BJ (cell line): ENCODE results near the gene MOGAT2. TPM values are rescaled to one million over a fixed set of nuclear protein-coding genes. Genes with fewer than 3 reads are reported as not detected.
A peak's percentile ranks its signal among the peaks of the same experiment; 100 is the strongest.

ENCODE experiments used
- CTCF ChIA-PET: fragments of 350-600 bp; formaldehyde crosslinking; extraction: SDS; loops from one replicate; lab custom pipeline; 2021; ENCODE audit warnings: antibody characterized with exemption, inconsistent platforms; lab: Yijun Ruan, JAX
- POLR2A ChIA-PET: fragments of 300-600 bp; sonication (Branson Sonifier 250); formaldehyde crosslinking; extraction: SDS; loops from one replicate; lab custom pipeline; 2021; ENCODE audit warnings: antibody characterized with exemption; lab: Charles Lee
- DNase-seq: peaks from one replicate; pipeline ENCODE4 v3.0.0-alpha.2; 2011; ENCODE audit warnings: low read depth
- H3K27me3 ChIP-seq: 2 replicates; pipeline ENCODE4 v1.6.0; 2011; ENCODE audit warnings: low read length; ENCODE audit not compliant: control insufficient read depth, insufficient read depth
- H3K36me3 ChIP-seq: 2 replicates; pipeline ENCODE4 v1.5.1; 2011; ENCODE audit warnings: low read length; ENCODE audit not compliant: control insufficient read depth, insufficient read depth
- H3K4me3 ChIP-seq: 2 replicates; pipeline ENCODE4 v1.5.1; 2011; ENCODE audit warnings: low read depth, mild to moderate bottlenecking, control low read depth, low read length
- polyA plus RNA-seq: library from polyadenylated mRNA; depleted of rRNA; stranded (reverse); fragments of >200 nt; gene quantifications from 2 replicates; pipeline ENCODE4 v1.2.3, GENCODE V29; 2011
- TF ChIP-seq, protein P1 (sequence below): IDR thresholded peaks from 2 replicates; pipeline ENCODE4 v1.5.1; 2011; ENCODE audit warnings: low read depth, mild to moderate bottlenecking, control low read depth, inconsistent platforms, low read length, moderate library complexity; ENCODE audit not compliant: insufficient read depth

Gene MOGAT2
- polyA plus RNA-seq, 1 experiment, result not detected

DNA sequence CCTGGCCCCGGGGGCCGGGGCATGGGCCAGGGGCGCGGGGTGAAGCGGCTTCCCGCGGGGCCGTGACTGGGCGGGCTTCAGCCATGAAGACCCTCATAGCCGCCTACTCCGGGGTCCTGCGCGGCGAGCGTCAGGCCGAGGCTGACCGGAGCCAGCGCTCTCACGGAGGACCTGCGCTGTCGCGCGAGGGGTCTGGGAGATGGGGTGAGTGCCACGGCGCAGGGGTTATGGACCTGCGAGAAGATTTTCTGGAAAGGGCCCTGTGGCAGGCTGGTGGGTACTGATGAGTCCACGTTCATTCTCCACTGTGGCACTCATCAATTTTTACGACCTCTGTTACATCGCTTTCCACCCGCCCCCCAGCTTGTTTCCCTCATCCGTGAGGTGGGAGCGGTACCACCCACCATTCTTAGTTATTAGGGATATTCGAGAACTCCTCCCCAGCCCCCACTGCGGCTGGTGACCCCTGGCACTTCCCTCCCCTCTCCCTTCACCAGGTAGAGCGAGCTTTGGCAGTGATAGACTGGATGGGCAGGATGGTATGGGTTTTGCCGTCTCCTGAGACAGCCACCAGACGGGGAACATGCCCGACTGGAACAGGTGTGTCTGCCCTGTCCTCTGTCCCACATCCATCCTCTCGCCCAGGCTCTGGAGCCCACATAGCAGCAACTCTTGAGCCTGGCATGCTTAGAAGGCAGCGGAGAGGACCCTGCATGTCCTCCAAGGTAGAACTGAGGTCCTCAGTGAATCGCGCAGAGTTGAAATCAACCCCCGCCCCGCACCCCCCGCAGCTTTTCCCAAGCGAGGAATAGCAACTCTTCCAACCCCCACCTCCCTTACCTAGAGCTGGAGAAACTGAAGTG is 51.5 kb downstream of the MOGAT2 start:
- DNase-seq, result no peak
- ChIA-PET POLR2A (no interaction called here), CTCF (interaction anchor here (1.7 kb wide), 1 partner anchor 34 kb away, joined by 5 read pairs; no protein-coding TSS in a partner anchor)
- Histone ChIP-seq H3K36me3 (no peaks in the 10 kb centered on the region), H3K4me3 (peak overlapping the region; percentile 40), H3K27me3 (peaks cover 18% of the 10 kb centered on the region)
- TF ChIP-seq, protein P1, sequence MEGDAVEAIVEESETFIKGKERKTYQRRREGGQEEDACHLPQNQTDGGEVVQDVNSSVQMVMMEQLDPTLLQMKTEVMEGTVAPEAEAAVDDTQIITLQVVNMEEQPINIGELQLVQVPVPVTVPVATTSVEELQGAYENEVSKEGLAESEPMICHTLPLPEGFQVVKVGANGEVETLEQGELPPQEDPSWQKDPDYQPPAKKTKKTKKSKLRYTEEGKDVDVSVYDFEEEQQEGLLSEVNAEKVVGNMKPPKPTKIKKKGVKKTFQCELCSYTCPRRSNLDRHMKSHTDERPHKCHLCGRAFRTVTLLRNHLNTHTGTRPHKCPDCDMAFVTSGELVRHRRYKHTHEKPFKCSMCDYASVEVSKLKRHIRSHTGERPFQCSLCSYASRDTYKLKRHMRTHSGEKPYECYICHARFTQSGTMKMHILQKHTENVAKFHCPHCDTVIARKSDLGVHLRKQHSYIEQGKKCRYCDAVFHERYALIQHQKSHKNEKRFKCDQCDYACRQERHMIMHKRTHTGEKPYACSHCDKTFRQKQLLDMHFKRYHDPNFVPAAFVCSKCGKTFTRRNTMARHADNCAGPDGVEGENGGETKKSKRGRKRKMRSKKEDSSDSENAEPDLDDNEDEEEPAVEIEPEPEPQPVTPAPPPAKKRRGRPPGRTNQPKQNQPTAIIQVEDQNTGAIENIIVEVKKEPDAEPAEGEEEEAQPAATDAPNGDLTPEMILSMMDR, result no peak

DNA sequence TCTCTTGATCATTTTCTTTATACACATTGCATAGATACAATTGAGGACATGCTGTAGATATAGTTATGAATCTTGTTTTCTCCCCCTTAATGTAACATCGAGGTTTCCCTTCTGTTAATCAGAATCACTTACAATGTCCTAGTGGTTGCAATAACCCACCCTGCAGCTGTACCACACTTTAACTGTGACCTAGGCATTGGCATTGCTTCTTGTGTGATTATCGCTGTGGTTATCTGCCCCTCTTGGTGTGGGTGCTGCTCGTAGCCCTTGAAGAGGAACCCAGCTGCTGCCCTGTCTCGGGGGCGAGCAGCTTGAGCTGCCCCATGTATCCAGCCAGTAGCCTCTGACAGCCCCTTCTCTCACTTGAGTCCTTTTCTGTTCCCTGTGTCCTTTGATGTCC is 52.5 kb downstream of the MOGAT2 start:
- ChIA-PET POLR2A (no interaction called here), CTCF (no interaction called here)
- peaks cover 20% of the 10 kb centered on the region for H3K27me3 ChIP-seq

DNA sequence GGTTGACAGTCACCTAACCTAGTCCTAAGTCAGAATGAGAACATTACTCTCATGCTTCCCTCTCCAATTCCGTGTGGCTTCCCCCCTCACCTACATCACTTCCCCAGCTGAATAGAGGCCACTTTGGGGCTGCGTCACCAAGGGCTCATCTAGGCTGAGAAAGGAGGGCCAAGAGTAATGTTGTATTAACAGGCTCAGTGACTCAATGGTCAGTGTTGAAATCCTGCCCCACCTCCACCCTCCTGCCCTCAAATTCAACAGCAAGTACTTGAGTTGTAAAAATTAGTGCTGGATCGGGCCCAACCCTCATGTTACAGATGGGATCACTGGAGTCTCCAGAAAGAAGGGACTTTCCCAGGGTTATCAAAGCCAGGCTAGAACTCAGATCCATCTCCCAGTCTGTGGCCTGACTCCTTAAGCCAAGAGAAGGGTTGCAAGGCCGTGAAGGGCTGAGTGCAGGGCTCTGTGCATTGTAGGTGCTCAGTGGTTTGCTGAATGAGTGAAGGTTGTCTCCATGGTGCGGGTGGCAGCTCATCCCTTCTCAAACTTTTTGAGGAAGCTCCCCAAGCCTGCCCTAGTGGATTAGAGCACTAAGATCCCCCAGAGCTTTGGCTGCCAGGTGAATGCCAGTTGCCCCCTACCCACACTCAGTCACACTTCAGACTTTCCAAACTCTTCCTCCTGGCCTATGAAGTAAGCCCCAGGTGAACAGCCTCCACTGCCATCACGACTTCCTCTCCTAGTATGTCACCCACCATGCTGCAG is 54.2 kb downstream of the MOGAT2 start:
- TF ChIP-seq, protein P1, result no peak
- Histone ChIP-seq H3K27me3 (peaks cover 20% of the 10 kb centered on the region), H3K4me3 (no peak overlapping the region), H3K36me3 (no peaks in the 10 kb centered on the region)
- ChIA-PET CTCF (no interaction called here), POLR2A (no interaction called here)
- DNase-seq, result peak; percentile 11

More for the DNA sequence above, 52.5 kb downstream of the MOGAT2 start:
- TF ChIP-seq, protein P1, result no peak
- Histone ChIP-seq H3K36me3 (no peaks in the 10 kb centered on the region), H3K4me3 (no peak overlapping the region)
- no peak for DNase-seq

DNA sequence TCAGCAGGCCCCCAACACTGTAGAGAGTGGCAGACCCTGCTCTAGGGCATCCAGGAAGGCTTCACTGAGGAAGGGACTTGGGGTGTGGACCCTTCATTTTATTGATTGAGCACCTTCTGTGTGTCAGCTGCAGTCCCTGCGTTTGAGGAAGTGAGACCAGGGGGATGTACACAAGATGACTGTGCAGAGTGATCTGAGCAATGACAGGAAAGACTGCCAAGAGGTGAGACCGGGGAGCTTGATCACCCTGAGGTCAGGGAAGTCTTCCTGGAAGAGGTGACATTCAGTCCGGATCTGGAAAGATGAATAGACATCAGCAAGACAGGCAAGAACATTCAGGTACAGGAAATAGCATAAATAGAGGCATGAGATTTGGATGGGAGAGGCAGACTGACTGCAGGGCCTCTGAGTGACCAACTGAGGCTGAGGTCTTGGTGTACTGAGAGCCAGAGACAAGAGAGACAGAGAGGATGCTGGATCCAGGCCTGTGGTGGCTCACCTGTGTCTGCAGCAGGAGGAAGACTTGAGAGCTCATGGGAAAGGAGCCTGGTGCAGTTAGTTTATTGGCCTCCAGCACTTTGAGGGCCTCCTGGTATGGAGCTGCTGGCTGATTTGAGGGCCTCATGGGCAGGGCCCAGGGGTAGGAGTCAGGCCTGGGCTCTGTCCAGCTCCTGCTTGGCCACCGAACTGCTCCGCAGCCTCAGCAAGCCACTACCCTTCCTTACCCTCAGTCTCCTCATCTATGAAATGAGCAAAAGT is 56.1 kb downstream of the MOGAT2 start:
- TF ChIP-seq, protein P1, result no peak
- Histone ChIP-seq H3K36me3 (no peaks in the 10 kb centered on the region), H3K27me3 (peaks cover 18% of the 10 kb centered on the region), H3K4me3 (no peak overlapping the region)
- ChIA-PET POLR2A (no interaction called here), CTCF (interaction anchor here (0.5 to 1.6 kb wide), 4 partner anchors 9 to 186 kb away, joined by 3 read pairs; no protein-coding TSS in a partner anchor)
- no peak for DNase-seq

DNA sequence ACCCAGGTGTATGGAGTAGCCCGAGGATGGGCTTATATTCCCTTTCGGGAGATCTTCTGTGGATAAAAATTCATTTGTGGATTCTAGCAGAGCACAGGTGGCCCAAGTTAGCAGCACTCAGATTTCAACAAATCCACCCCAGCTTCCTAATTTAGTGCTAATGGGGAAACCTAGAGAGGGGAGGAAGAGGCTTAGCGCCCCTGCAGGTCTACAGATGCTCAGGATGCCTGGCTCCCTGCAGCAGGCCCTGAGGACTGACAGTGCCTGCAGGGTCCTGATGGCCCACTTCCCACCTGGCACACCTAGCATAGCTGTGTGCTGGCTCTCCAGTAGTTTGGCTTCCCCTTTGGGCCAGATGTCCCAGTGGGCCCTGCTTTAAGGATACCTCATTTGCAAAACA is 57.4 kb downstream of the MOGAT2 start:
- H3K4me3 ChIP-seq, result no peak overlapping the region
- ChIA-PET POLR2A (no interaction called here), CTCF (interaction anchor here (0.7 to 1.7 kb wide), 2 partner anchors 16 to 17 kb away, joined by 3 read pairs; no protein-coding TSS in a partner anchor)
- H3K27me3 ChIP-seq, result peaks cover 8% of the 10 kb centered on the region
- DNase-seq, result no peak
- TF ChIP-seq, protein P1, result no peak
- no peaks in the 10 kb centered on the region for H3K36me3 ChIP-seq
